Panc1 (cell line): ENCODE results near the gene PCDHGB7. TPM values are rescaled to one million over a fixed set of nuclear protein-coding genes. Genes with fewer than 3 reads are reported as not detected.

ENCODE experiments used
- ATAC-seq: fragments of 200-7000 bp; cut with Tn5 transposase; 2 replicates; pipeline ENCODE4 v1.9.1; 2020; ENCODE audit warnings: mild to moderate bottlenecking, moderate library complexity
- BruUV-seq: library from RNA; stranded (reverse); fragments of 400-500 nt; replicated peaks from 2 replicates; lab custom pipeline; 2021; lab: Mats Ljungman, UMichigan
- CTCF ChIA-PET: fragments of 300-600 bp; sonication (Branson Sonifier 250); formaldehyde crosslinking; loops from one replicate; lab custom pipeline; 2022; ENCODE audit warnings: antibody characterized with exemption; lab: Charles Lee
- POLR2A ChIA-PET: fragments of 300-600 bp; sonication (Branson Sonifier 250); formaldehyde crosslinking; loops from one replicate; lab custom pipeline; 2022; ENCODE audit warnings: antibody characterized with exemption; lab: Charles Lee
- DNase-seq: peaks from one replicate; pipeline ENCODE4 v3.0.0-alpha.2; 2010; ENCODE audit warnings: low read depth, low spot score
- H3K27ac ChIP-seq: 2 replicates; pipeline ENCODE4 v1.5.1; 2011; ENCODE audit warnings: mild to moderate bottlenecking, low read length, inconsistent platforms
- H3K27me3 ChIP-seq: fragments of 200-500 bp; sonication (Bioruptor generic); 2 replicates; pipeline ENCODE4 v1.6.0; 2014; ENCODE audit warnings: low read length, inconsistent platforms; ENCODE audit not compliant: control insufficient read depth, insufficient read depth
- H3K36me3 ChIP-seq: fragments of 200-500 bp; sonication (Bioruptor generic); 2 replicates; pipeline ENCODE4 v1.5.1; 2014; ENCODE audit warnings: inconsistent platforms, mild to moderate bottlenecking, low read length, moderate library complexity; ENCODE audit not compliant: control insufficient read depth, insufficient read depth
- H3K4me1 ChIP-seq: 2 replicates; pipeline ENCODE4 v1.5.1; 2011; ENCODE audit warnings: inconsistent platforms, mild to moderate bottlenecking, low read length, moderate library complexity; ENCODE audit not compliant: control insufficient read depth, insufficient read depth
- H3K4me3 ChIP-seq, 2 experiments: 2 replicates each; pipeline ENCODE4 v1.5.1; 2011 to 2012; ENCODE audit warnings: low read depth in 2 of 2, low read length in 2 of 2, mild to moderate bottlenecking in 2 of 2, inconsistent platforms in 1 of 2, moderate library complexity in 1 of 2
- H3K9me3 ChIP-seq: fragments of 200-500 bp; sonication (Bioruptor generic); 2 replicates; pipeline ENCODE4 v1.5.1; 2014; ENCODE audit warnings: low read depth, mild to moderate bottlenecking, inconsistent platforms, low read length, moderate library complexity; ENCODE audit not compliant: control insufficient read depth, insufficient read depth
- POLR2AphosphoS5 ChIP-seq: IDR thresholded peaks from 2 replicates; pipeline ENCODE4 v1.6.1; 2012; ENCODE audit warnings: mild to moderate bottlenecking, low read depth, low read length, moderate library complexity
- SIN3A ChIP-seq: IDR thresholded peaks from 2 replicates; pipeline ENCODE4 v1.6.1; 2012; ENCODE audit warnings: low read depth, mild to moderate bottlenecking, low read length, moderate library complexity, borderline replicate concordance; ENCODE audit not compliant: insufficient read depth
- TCF7L2 ChIP-seq: IDR thresholded peaks from 2 replicates; pipeline ENCODE4 v1.6.1; 2011; ENCODE audit warnings: mild to moderate bottlenecking, low read depth, low read length, inconsistent platforms
- in situ Hi-C: cut with HindIII; loops from 2 replicates; pipeline ENCODE4 v1.10.0; 2016; ENCODE audit warnings: low sequenced_read_pairs, low pct_unique_long_range_greater_than_20kb
- intact Hi-C: fragments of 100-400 bp; cut with micrococcal nuclease; formaldehyde crosslinking; loops from one replicate; pipeline ENCODE4 v1.10.0; 2022; ENCODE audit not compliant: unreplicated experiment
- total RNA-seq: library from RNA; stranded (reverse); gene quantifications from one replicate; pipeline ENCODE4 v1.2.1, GENCODE V29; 2021; ENCODE audit not compliant: unreplicated experiment
- TF ChIP-seq, protein P1 (sequence below), 2 experiments: IDR thresholded peaks; 2 replicates each; pipeline ENCODE4 v1.6.1; 2011 to 2012; ENCODE audit warnings: low read depth in 2 of 2, control low read depth in 1 of 2, low read length in 1 of 2, mild to moderate bottlenecking in 1 of 2, moderate library complexity in 1 of 2; ENCODE audit not compliant: insufficient read depth in 1 of 2
- TF ChIP-seq, protein P2 (sequence below): fragments of 450-650 bp; IDR thresholded peaks from 2 replicates; pipeline ENCODE4 v1.5.1; 2017; ENCODE audit warnings: mild to moderate bottlenecking

The PCDHGB7 gene
- total RNA-seq, 1 experiment from 2014 or later = 6.7 TPM

DNA sequence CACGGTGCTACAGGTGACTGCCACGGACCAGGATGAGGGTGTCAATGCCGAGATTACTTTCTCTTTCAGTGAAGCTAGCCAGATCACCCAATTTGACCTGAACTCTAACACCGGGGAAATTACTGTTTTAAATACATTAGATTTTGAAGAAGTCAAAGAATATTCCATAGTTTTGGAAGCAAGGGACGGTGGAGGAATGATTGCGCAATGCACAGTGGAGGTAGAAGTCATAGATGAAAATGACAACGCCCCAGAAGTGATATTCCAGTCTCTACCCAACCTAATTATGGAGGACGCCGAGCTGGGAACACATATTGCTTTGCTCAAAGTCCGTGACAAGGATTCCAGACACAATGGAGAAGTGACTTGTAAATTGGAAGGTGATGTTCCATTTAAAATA, 28.8 kb upstream of the PCDHGB7 start:
- Histone ChIP-seq H3K27me3 (no peaks in the 10 kb centered on the region), H3K4me3 (no peak overlapping the region), H3K27ac (no peak overlapping the region), H3K9me3 (no peaks in the 10 kb centered on the region; the same call in 1 of the 2 replicates), H3K4me1 (no peaks in the 10 kb centered on the region), H3K36me3 (no peaks in the 10 kb centered on the region)
- TF ChIP-seq, protein P1, sequence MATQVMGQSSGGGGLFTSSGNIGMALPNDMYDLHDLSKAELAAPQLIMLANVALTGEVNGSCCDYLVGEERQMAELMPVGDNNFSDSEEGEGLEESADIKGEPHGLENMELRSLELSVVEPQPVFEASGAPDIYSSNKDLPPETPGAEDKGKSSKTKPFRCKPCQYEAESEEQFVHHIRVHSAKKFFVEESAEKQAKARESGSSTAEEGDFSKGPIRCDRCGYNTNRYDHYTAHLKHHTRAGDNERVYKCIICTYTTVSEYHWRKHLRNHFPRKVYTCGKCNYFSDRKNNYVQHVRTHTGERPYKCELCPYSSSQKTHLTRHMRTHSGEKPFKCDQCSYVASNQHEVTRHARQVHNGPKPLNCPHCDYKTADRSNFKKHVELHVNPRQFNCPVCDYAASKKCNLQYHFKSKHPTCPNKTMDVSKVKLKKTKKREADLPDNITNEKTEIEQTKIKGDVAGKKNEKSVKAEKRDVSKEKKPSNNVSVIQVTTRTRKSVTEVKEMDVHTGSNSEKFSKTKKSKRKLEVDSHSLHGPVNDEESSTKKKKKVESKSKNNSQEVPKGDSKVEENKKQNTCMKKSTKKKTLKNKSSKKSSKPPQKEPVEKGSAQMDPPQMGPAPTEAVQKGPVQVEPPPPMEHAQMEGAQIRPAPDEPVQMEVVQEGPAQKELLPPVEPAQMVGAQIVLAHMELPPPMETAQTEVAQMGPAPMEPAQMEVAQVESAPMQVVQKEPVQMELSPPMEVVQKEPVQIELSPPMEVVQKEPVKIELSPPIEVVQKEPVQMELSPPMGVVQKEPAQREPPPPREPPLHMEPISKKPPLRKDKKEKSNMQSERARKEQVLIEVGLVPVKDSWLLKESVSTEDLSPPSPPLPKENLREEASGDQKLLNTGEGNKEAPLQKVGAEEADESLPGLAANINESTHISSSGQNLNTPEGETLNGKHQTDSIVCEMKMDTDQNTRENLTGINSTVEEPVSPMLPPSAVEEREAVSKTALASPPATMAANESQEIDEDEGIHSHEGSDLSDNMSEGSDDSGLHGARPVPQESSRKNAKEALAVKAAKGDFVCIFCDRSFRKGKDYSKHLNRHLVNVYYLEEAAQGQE (IDR thresholded peaks at IDR 0.05; ENCODE audit: insufficient read depth in 1 of 2, low read depth in 2 of 2, low read length in 1 of 2) = no peak
- TF ChIP-seq TCF7L2 = no peak
- TF ChIP-seq SIN3A = no peak
- no peak for TF ChIP-seq POLR2AphosphoS5
- TF ChIP-seq, protein P2, sequence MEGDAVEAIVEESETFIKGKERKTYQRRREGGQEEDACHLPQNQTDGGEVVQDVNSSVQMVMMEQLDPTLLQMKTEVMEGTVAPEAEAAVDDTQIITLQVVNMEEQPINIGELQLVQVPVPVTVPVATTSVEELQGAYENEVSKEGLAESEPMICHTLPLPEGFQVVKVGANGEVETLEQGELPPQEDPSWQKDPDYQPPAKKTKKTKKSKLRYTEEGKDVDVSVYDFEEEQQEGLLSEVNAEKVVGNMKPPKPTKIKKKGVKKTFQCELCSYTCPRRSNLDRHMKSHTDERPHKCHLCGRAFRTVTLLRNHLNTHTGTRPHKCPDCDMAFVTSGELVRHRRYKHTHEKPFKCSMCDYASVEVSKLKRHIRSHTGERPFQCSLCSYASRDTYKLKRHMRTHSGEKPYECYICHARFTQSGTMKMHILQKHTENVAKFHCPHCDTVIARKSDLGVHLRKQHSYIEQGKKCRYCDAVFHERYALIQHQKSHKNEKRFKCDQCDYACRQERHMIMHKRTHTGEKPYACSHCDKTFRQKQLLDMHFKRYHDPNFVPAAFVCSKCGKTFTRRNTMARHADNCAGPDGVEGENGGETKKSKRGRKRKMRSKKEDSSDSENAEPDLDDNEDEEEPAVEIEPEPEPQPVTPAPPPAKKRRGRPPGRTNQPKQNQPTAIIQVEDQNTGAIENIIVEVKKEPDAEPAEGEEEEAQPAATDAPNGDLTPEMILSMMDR = no peak
- CTCF ChIA-PET = no interaction called here
- ATAC-seq (no peak), DNase-seq (no peak)
- intact Hi-C loops = no loop called here
- in situ Hi-C loops = no loop called here
- POLR2A ChIA-PET = no interaction called here
- no TSS peak for BruUV-seq

- no peak for DNase-seq
- intact Hi-C loops = no loop called here
- no TSS peak for BruUV-seq
- Histone ChIP-seq H3K27ac (no peak overlapping the region), H3K4me3 (no peak overlapping the region), H3K4me1 (no peaks in the 10 kb centered on the region), H3K36me3 (no peaks in the 10 kb centered on the region), H3K27me3 (no peaks in the 10 kb centered on the region), H3K9me3 (no peaks in the 10 kb centered on the region; the same call in 1 of the 2 replicates)
- ChIA-PET POLR2A (no interaction called here), CTCF (no interaction called here)
- TF ChIP-seq POLR2AphosphoS5 = no peak
- TF ChIP-seq SIN3A = no peak
- TF ChIP-seq, protein P1 (IDR thresholded peaks at IDR 0.05; ENCODE audit: insufficient read depth in 1 of 2, low read depth in 2 of 2, low read length in 1 of 2) = no peak
- TF ChIP-seq, protein P2 = no peak
- TF ChIP-seq TCF7L2 = no peak
- in situ Hi-C loops = no loop called here
- no peak for ATAC-seq
These were observed 28.1 kb upstream of the PCDHGB7 start for GRCh38 chr5:141389153-141390042.
